MCF 10A (cell line): ENCODE data around the gene TUBB2B. TPM values are rescaled to one million over a fixed set of nuclear protein-coding genes. Genes with fewer than 3 reads are reported as not detected.

Experiments used
- BruUV-seq: library from RNA; stranded (reverse); fragments of 400-500 nt; replicated peaks from 2 replicates; lab custom pipeline; 2021; lab: Mats Ljungman, UMichigan
- CTCF ChIA-PET: fragments of 300-600 bp; sonication (Branson Sonifier 250); formaldehyde crosslinking; extraction: SDS; loops from one replicate; lab custom pipeline; 2021; ENCODE audit warnings: antibody characterized with exemption, inconsistent platforms; lab: Yijun Ruan, JAX
- POLR2A ChIA-PET: fragments of 300-600, 350-650 bp; sonication (Branson Sonifier 250); formaldehyde crosslinking; extraction: SDS; loops from one replicate; lab custom pipeline; 2020; ENCODE audit warnings: antibody characterized with exemption, inconsistent platforms; lab: Yijun Ruan, JAX
- DNase-seq: peaks from one replicate; pipeline ENCODE4 v3.0.0-alpha.2; 2018; ENCODE audit not compliant: unreplicated experiment
- H3K27ac Mint-ChIP-seq: one replicate; pipeline ENCODE4 v1.8.0; 2022; ENCODE audit warnings: mild to moderate bottlenecking, low read depth, mixed read lengths; ENCODE audit not compliant: unreplicated experiment
- H3K27me3 Mint-ChIP-seq: one replicate; pipeline ENCODE4 v1.8.0; 2022; ENCODE audit warnings: mixed read lengths; ENCODE audit not compliant: insufficient read depth, unreplicated experiment
- H3K36me3 Mint-ChIP-seq: one replicate; pipeline ENCODE4 v1.8.0; 2022; ENCODE audit warnings: mild to moderate bottlenecking, moderate library complexity, mixed read lengths; ENCODE audit not compliant: insufficient read depth, unreplicated experiment
- H3K4me1 Mint-ChIP-seq: one replicate; pipeline ENCODE4 v1.8.0; 2022; ENCODE audit warnings: mixed read lengths; ENCODE audit not compliant: insufficient read depth, unreplicated experiment
- H3K4me3 Mint-ChIP-seq: one replicate; pipeline ENCODE4 v1.8.0; 2022; ENCODE audit warnings: mild to moderate bottlenecking, moderate library complexity, mixed read lengths; ENCODE audit not compliant: unreplicated experiment
- H3K9me3 Mint-ChIP-seq: one replicate; pipeline ENCODE4 v1.8.0; 2022; ENCODE audit warnings: mixed read lengths; ENCODE audit not compliant: unreplicated experiment
- CTCF ChIP-seq: fragments of 200-600 bp; IDR thresholded peaks from one replicate; pipeline ENCODE4 v1.8.0; 2022; ENCODE audit warnings: antibody characterized with exemption, mild to moderate bottlenecking; ENCODE audit not compliant: unreplicated experiment
- intact Hi-C: fragments of 100-400 bp; cut with micrococcal nuclease; formaldehyde crosslinking; loops from 2 replicates; pipeline ENCODE4 v1.14.1; 2022
- total RNA-seq: library from RNA; stranded (reverse); gene quantifications from 2 replicates; pipeline ENCODE4 v1.2.3, GENCODE V29; 2022

The TUBB2B gene
- total RNA-seq, 1 experiment from 2014 or later = 0.47 TPM

- peaks cover 39% of the 10 kb centered on the region for H3K27me3 Mint-ChIP-seq
- ChIA-PET POLR2A (interaction anchor here (1.4 kb wide), 1 partner anchor 16 kb away, joined by 4 read pairs; no protein-coding TSS in a partner anchor), CTCF (interaction anchor here (0.9 kb wide), 1 partner anchor 13 kb away, joined by 3 read pairs; no protein-coding TSS in a partner anchor)
- H3K4me1 Mint-ChIP-seq = peaks cover 11% of the 10 kb centered on the region
- BruUV-seq = no TSS peak
- intact Hi-C loops = no loop called here
- no peak overlapping the region for H3K27ac Mint-ChIP-seq
- peaks cover 6% of the 10 kb centered on the region for H3K36me3 Mint-ChIP-seq
- no peak overlapping the region for H3K4me3 Mint-ChIP-seq
- no peaks in the 10 kb centered on the region for H3K9me3 Mint-ChIP-seq
- DNase-seq = no peak
- no peak for TF ChIP-seq CTCF
These were observed 8.0 kb upstream of the TUBB2B start for GRCh38 chr6:3235486-3235885.

- DNase-seq = no peak
- ChIA-PET POLR2A (no interaction called here), CTCF (no interaction called here)
- H3K27ac Mint-ChIP-seq = no peak overlapping the region
- H3K4me1 Mint-ChIP-seq = peaks cover 12% of the 10 kb centered on the region
- H3K36me3 Mint-ChIP-seq = peaks cover 6% of the 10 kb centered on the region
- intact Hi-C loops = no loop called here
- no peaks in the 10 kb centered on the region for H3K9me3 Mint-ChIP-seq
- peaks cover 55% of the 10 kb centered on the region for H3K27me3 Mint-ChIP-seq
- BruUV-seq = no TSS peak
- no peak for TF ChIP-seq CTCF
- H3K4me3 Mint-ChIP-seq = no peak overlapping the region
These were observed 6.5 kb upstream of the TUBB2B start for GRCh38 chr6:3233904-3234303.

- ChIA-PET CTCF (no interaction called here), POLR2A (no interaction called here)
- peaks cover 16% of the 10 kb centered on the region for H3K4me1 Mint-ChIP-seq
- H3K4me3 Mint-ChIP-seq = no peak overlapping the region
- H3K9me3 Mint-ChIP-seq = no peaks in the 10 kb centered on the region
- peaks cover 61% of the 10 kb centered on the region for H3K27me3 Mint-ChIP-seq
- no peak overlapping the region for H3K27ac Mint-ChIP-seq
- BruUV-seq = no TSS peak
- no peak for TF ChIP-seq CTCF
- intact Hi-C loops = no loop called here
- no peak for DNase-seq
- peaks cover 6% of the 10 kb centered on the region for H3K36me3 Mint-ChIP-seq
These were observed 5.9 kb upstream of the TUBB2B start for GRCh38 chr6:3233321-3233720.

- no peak for DNase-seq
- H3K4me1 Mint-ChIP-seq = peaks cover 16% of the 10 kb centered on the region
- intact Hi-C loops = no loop called here
- H3K27ac Mint-ChIP-seq = no peak overlapping the region
- no peaks in the 10 kb centered on the region for H3K9me3 Mint-ChIP-seq
- ChIA-PET CTCF (interaction anchor here (1.1 kb wide), 1 partner anchor 20 kb away, joined by 4 read pairs; no protein-coding TSS in a partner anchor), POLR2A (no interaction called here)
- no peak for TF ChIP-seq CTCF
- peaks cover 62% of the 10 kb centered on the region for H3K27me3 Mint-ChIP-seq
- BruUV-seq = no TSS peak
- peaks cover 6% of the 10 kb centered on the region for H3K36me3 Mint-ChIP-seq
- no peak overlapping the region for H3K4me3 Mint-ChIP-seq
These were observed 4.8 kb upstream of the TUBB2B start for GRCh38 chr6:3232017-3232945.
